HK-2 (cell line): ENCODE results near the gene TEX51.

Experiments
- DNase-seq: peaks from one replicate; pipeline ENCODE4 v3.0.0-alpha.2; 2018; ENCODE audit not compliant: unreplicated experiment

TEX51 gene

GRCh38 chr2:126898636-126899035, at the start of gene TEX51:
TEX51 (plus strand) TSS chr2:126898890; CDS start chr2:126898919, 29 bp downstream.
- no peak for DNase-seq

- no peak for DNase-seq
Measured at GRCh38 chr2:126849054-126849453, 49.6 kb upstream of the TEX51 start.

- no peak for DNase-seq
Measured at GRCh38 chr2:126849486-126849885, 49.2 kb upstream of the TEX51 start.

DNA sequence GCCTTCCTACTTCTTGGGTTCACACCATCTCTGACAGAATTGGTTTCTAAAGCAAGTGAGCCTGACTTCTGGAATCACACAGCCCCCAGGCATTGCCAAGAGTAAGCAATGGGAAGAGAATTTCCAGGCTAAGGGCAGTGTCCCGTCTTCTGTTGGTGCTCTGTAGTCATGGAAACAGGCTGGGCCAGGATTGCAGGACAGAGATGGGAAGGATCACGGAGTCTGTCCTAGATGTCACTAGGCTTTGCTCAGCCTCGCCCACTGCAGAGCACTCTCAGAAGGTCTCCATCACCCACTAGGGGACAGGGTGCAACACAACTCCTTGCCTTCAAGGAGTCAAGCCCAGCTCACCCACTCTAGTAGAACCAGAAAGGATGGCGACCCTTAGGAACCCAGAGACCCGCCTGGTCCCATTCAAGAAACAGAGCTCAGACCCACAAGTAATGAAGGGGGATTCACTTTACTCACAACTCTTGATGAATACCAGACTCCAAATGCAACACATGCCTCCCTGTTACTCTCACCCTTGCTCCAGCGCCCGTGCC, 48.6 kb upstream of the TEX51 start:
- DNase-seq: no peak

- no peak for DNase-seq
Measured at GRCh38 chr2:126850940-126851339, 47.8 kb upstream of the TEX51 start.

DNA sequence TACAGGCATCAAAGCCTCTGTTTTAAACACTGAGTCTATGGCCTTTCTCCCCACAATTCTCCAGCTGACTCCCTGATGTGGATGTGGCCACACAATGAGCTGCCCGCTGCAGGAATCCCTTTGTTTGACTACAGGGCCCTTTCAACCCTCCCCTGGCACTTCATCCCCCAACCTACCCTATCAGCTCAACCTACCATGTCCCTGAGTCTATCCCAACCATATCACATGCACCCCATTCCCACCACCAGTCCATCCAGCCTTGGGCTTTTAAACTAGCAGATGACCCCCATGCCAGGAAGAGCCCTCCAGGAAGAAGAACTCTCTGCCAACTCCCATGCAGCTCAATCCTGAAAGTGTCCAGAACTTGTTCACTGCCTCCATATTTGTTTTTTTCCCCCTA, 46.9 kb upstream of the TEX51 start:
- DNase-seq: no peak

GRCh38 chr2:126852361-126852760, 46.3 kb upstream of the TEX51 start:
- no peak for DNase-seq

DNA sequence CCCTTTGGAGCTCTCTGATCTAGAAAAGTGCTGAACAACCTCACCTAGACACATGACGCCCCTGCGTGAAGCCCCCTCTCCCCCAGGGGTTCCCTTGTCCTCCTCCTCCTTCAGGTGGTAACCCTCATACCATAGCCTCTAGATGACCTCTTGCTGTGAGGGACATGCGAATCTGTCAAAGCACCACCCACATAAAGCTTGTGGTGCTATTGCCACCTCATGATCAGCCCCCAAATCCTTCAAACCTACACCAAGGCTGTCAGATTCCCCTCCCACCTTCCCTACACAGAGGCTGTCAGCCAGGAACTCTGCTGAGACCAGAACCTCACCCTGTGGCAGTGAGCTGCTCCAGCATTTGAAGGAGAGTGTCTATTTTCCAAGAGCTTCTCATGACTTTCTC, 43.1 kb upstream of the TEX51 start:
- no peak for DNase-seq

DNA sequence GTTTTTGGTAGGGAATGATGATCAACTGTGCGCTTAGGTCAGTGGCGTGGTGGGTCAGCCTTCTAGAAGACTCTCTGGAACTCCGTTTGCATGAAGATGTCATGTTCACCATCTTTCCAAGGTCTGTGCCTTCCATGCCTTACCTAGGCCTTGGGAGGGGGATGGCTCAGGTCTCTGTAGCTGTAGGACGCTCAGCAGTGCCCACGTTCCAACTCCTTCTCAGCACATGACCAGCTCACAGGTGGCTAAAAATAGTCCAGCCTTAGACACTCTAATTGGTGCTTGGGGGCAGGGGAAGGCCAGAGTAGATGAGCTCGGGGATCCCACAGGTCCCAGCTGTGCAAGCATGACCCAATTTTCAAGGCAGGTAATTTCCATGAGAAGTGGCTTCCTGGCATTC, 42.3 kb upstream of the TEX51 start:
- no peak for DNase-seq

DNA sequence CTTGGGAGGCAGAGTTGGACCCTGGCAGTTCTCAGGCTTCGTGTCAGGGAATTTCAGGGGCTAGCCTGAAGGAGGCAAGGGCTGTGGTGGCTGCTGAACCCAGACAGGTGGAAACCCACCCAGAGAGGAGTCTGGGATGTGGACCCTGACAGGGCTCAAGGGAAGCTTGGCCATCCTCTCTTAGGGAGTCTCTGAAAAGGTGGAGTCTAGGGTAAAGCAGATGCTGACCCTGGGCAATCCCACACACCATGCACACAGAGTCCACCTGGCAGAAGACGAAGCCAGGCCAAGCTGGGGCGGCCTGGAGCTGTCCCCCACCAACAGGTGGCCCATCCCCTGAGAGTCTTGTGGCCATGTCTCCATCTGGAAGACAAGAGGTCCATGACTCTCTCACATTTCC, 41.2 kb upstream of the TEX51 start:
- DNase-seq: no peak

GRCh38 chr2:126858013-126858412, 40.7 kb upstream of the TEX51 start:
- DNase-seq: no peak

DNA sequence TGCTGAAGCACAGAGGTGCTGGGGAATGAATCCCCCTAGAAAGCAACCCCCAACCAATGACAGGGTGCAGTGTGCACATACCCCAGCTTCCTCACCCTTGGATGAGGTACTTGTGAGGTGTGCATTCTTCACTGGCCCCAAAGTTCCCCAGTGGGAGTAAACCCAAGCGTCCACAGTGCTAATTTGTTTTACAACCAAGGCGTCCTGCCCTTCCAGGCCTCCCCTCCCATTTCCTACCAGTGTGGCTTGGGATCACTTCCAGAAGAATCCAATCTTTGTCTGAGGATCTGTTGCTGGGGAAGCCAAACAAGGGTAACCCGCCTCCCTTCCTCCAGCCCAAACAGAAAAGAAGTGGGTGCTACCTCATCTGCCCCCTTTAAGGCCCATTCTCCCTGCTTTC, 40.3 kb upstream of the TEX51 start:
- no peak for DNase-seq

DNA sequence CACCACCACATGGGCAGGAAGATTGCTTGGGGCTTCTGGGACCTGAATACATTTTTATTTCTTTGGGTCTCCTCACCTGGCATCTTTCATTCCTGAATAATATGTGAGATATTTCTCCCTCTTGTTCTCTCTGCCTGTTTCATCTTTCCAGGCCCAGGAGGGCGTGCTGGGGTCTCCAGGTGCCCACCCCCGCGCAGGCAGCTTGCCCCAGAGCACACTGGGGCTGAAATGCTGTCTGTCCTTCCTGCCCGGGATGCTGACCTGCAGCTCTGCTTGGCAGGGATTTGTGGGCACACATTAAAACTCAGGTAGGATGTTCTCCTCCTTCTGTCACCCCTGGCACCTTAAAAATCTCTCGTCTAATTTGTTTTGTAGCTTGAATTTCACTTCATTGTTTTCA, 39.7 kb upstream of the TEX51 start:
- DNase-seq: no peak

DNA sequence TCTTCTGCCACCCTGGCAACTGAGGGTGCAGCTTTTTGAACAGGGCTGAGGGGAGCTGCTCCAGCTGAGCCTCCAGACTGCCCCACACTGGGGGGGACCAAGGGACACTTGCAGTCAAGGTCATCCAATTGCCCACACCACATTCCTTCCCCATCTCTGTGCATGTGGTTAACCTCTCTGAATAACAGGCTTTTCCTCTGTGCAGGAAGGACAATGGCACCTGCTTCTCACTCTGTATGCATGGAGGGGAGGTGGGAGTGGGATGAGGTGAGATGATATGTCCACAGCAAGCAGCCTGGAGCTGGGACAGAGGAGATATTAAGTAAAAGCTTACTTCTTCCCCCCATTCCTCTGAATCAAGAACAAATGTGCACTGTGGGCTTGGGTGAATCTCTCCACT, 39.1 kb upstream of the TEX51 start:
- no peak for DNase-seq

DNA sequence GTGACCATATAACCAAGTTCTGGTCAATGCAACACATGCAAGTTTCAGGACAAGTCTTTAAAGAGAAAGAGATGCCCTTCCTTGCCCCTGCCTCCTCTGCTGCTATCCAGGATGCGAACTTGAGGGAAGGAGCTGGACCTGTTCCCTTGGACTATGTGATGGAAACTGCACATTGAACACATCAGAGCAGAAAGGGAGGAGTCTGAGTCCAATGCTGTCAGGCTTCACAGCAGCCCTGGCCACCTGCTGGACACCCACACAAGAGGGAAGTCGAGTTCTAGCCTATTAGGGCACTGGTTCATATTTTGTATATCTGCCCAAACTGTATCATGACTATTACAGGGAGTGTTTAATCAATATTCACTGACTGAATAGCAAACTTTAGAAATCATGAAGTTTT, 38.3 kb upstream of the TEX51 start:
- DNase-seq: no peak

GRCh38 chr2:126862730-126863129, 36.0 kb upstream of the TEX51 start:
- no peak for DNase-seq

- peak; percentile 15 for DNase-seq
Measured at GRCh38 chr2:126863336-126864015, 35.2 kb upstream of the TEX51 start.

DNA sequence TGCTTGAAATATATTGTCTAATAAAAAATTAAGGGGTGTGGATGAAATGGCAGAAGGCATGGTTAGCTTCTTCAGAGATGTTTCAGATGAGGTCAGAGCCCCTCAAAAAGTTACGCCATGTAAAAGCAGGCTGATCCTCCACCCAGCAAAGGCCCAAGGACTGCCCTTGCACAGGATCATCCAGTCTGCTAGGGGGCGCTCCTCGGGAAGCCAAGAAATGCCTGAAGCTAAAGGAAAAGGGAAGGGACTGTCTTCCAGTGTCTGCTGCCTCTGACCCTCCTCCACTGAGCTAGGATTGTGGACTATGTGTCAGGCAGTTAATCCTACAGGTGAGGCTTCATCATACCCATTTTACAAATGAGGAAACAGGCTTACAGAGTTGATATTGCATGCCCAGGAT, 33.8 kb upstream of the TEX51 start:
- DNase-seq: no peak

DNA sequence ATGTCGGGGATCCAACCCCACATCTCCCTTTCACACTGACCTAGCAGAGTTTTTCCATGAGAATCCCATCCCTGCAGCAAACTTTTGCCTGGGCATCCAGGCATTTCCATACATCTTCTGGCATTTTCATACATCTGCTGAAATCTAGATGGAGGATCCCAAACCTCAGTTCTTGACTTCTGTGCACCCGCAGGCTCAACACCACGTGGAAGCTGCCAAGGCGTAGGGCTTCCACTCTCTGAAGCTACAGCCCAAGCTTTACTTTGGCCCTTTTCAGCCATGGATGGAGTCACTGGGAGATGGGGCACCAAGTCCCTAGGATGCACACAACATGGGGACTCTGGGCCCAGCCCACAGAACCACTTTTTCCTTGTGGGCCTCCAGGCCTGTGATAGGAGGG, 32.2 kb upstream of the TEX51 start:
- DNase-seq: no peak

- no peak for DNase-seq
Measured at GRCh38 chr2:126874961-126875360, 23.7 kb upstream of the TEX51 start.

GRCh38 chr2:126876631-126877030, 22.1 kb upstream of the TEX51 start:
- no peak for DNase-seq

- DNase-seq: no peak
Measured at GRCh38 chr2:126877041-126877440, 21.6 kb upstream of the TEX51 start.

DNA sequence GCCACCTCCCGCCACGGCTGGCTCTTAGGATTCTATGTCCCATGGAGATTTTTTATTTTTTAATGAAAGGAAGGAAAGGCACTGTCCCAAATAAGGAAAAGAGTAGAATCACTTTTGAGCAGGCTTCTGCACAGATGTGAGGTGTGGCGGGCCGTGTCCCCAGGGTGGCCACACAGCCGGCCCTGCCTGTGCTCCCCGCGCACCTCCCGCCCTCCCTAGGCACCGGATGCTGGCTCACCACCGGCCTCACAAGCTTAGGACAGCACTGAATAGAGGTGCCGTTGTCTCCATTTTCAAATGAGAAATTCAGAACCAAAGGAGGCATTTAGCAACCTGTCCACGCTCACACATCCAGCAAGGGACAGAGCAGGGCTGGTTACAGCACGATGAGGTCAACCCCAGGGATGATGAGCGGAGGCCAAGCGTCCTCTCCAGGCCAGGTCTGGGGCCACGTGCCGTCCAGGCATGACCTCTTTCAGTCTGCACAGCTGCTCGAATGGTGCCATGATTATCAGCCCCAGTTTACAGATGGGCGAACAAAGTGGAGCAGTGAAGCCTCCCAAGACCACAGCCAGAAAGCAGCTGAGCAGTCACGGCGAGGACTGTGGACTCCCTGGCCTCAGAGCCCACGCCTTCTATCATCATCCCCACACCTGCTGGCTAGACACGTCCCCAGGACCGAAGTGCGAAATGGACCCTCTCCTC, 20.7 kb upstream of the TEX51 start:
- no peak for DNase-seq
